BJ (cell line): Measurements from ENCODE around the gene IFNGR2. TPM values are rescaled to one million over a fixed set of nuclear protein-coding genes. Genes with fewer than 3 reads are reported as not detected.

Experiments used
- CTCF ChIA-PET: fragments of 350-600 bp; formaldehyde crosslinking; extraction: SDS; loops from one replicate; lab custom pipeline; 2021; ENCODE audit warnings: antibody characterized with exemption, inconsistent platforms; lab: Yijun Ruan, JAX
- POLR2A ChIA-PET: fragments of 300-600 bp; sonication (Branson Sonifier 250); formaldehyde crosslinking; extraction: SDS; loops from one replicate; lab custom pipeline; 2021; ENCODE audit warnings: antibody characterized with exemption; lab: Charles Lee
- DNase-seq: peaks from one replicate; pipeline ENCODE4 v3.0.0-alpha.2; 2011; ENCODE audit warnings: low read depth
- H3K27me3 ChIP-seq: 2 replicates; pipeline ENCODE4 v1.6.0; 2011; ENCODE audit warnings: low read length; ENCODE audit not compliant: control insufficient read depth, insufficient read depth
- H3K36me3 ChIP-seq: 2 replicates; pipeline ENCODE4 v1.5.1; 2011; ENCODE audit warnings: low read length; ENCODE audit not compliant: control insufficient read depth, insufficient read depth
- H3K4me3 ChIP-seq: 2 replicates; pipeline ENCODE4 v1.5.1; 2011; ENCODE audit warnings: low read depth, mild to moderate bottlenecking, control low read depth, low read length
- CTCF ChIP-seq: IDR thresholded peaks from 2 replicates; pipeline ENCODE4 v1.5.1; 2011; ENCODE audit warnings: low read depth, mild to moderate bottlenecking, control low read depth, inconsistent platforms, low read length, moderate library complexity; ENCODE audit not compliant: insufficient read depth
- polyA plus RNA-seq: library from polyadenylated mRNA; depleted of rRNA; stranded (reverse); fragments of >200 nt; gene quantifications from 2 replicates; pipeline ENCODE4 v1.2.3, GENCODE V29; 2011

The IFNGR2 gene
- polyA plus RNA-seq, 1 experiment: 114 TPM

- peaks cover 23% of the 10 kb centered on the region for H3K36me3 ChIP-seq
- TF ChIP-seq CTCF: no peak
- DNase-seq: no peak
- H3K4me3 ChIP-seq: no peak overlapping the region
- ChIA-PET CTCF (interaction anchor here (0.8 to 1.8 kb wide), 3 partner anchors 11 to 72 kb away, joined by 3 to 12 read pairs (median 5); no protein-coding TSS in a partner anchor), POLR2A (no interaction called here)
- no peaks in the 10 kb centered on the region for H3K27me3 ChIP-seq
Measured at GRCh38 chr21:33433425-33434114, 30.4 kb downstream of the IFNGR2 start.

DNA sequence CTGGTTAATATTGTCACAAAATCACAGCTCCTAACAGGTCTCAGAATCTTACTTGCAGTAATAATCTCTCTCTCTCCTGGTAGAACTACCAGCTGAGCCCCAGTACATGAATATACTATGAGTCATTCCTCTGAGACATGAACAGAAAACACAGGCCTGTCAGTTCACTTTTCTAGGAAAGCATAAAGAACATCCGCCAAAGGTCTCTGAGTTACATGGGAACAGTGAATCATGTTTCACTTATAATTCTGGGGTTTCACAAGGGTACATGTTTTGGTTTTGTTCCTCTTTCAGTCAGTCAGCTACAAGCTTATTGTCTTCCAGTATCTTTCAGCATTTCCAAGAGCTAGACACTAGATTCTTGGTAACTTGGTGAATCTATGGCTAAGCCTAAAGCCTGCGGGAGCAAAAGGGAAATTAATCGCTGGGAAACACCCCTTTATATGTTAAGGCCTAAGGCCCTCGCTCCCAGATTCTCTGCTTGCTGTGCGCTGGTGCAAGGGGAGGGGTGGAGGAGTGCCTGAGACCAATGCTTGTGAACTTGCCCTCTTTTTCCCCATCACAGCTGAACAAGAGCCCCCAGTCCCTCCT lies 31.7 kb downstream of the IFNGR2 start:
- peak; percentile 71 for DNase-seq
- Histone ChIP-seq H3K4me3 (no peak overlapping the region), H3K27me3 (no peaks in the 10 kb centered on the region), H3K36me3 (peaks cover 22% of the 10 kb centered on the region)
- CTCF ChIA-PET: interaction anchor here (0.6 to 1.8 kb wide), 6 partner anchors 10 to 238 kb away, joined by 3 to 12 read pairs (median 4); no protein-coding TSS in a partner anchor
- TF ChIP-seq CTCF: no peak
- POLR2A ChIA-PET: interaction anchor here (0.7 kb wide), 1 partner anchor 156 kb away, joined by 3 read pairs; no protein-coding TSS in a partner anchor

GRCh38 chr21:33437140-33437539 lies 33.9 kb downstream of the IFNGR2 start:
- Histone ChIP-seq H3K36me3 (peaks cover 19% of the 10 kb centered on the region), H3K27me3 (no peaks in the 10 kb centered on the region), H3K4me3 (no peak overlapping the region)
- DNase-seq: no peak
- CTCF ChIA-PET: interaction anchor here (0.6 to 1.9 kb wide), 3 partner anchors 14 to 76 kb away, joined by 3 to 8 read pairs (median 5); no protein-coding TSS in a partner anchor
- no peak for TF ChIP-seq CTCF
- POLR2A ChIA-PET: no interaction called here

DNA sequence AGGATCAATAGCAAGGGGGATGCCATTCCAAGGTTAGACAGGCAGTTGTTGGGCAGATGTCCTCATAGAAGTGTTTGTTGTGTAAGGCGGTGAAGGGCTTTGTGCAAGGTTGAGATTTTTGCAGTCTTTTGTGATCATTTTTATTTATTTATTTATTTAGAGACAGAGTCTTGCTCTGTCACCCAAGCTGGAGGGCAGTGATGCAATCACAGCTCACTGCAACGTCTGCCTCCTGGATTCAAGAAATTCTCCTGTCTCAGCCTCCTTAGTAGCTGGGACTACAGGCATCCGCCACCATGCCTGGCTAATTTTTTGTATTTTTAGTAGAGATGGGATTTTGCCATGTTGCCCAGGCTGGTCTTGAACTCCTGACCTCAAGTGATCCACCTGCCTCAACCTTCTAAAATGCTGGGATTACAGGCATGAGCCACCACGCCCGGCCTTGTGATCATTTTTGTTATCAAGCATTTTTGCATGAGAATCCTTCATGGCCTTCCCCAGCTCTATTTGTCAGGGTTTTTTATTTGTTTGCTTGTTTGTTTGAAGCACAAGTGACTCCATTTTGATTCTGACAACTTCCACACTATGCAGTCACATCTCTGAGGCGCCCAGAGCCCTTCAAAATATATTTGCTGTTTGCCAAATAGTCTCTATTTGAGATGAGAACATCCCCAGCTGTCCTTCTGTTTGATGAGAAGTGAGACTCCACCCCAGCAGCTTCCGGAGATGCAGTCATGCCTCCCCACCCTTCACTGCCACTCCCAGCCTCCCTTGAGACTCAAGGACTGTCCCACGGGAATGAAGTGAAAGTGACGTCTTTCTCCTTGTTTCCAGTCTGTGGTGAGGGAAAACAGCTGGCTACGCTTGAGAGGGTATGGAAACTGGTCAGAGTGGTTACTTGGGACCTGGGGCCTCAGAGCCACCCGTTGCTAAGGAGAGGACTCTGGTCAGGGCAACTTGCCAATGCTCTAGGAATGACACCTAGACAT lies 38.6 kb downstream of the IFNGR2 start:
- H3K4me3 ChIP-seq: no peak overlapping the region
- no peaks in the 10 kb centered on the region for H3K27me3 ChIP-seq
- peaks cover 9% of the 10 kb centered on the region for H3K36me3 ChIP-seq
- DNase-seq: peak; percentile 53
- POLR2A ChIA-PET: no interaction called here
- no peak for TF ChIP-seq CTCF
- CTCF ChIA-PET: interaction anchor here (0.7 to 1.6 kb wide), 6 partner anchors 80 to 245 kb away, joined by 3 to 13 read pairs (median 3); no protein-coding TSS in a partner anchor
